Naive thymus-derived CD4-positive, alpha-beta T cell (primary cell): Measurements from ENCODE around the gene PTPRQ. TPM values are rescaled to one million over a fixed set of nuclear protein-coding genes. Genes with fewer than 3 reads are reported as not detected.

Source experiments
- ATAC-seq: fragments of 150-1000 bp; cut with Tn5 transposase; 2 replicates; pipeline ENCODE4 v1.10.0; 2021; ENCODE audit warnings: mild to moderate bottlenecking, moderate library complexity
- CTCF ChIA-PET: fragments of 350-600 bp; sonication (Branson Sonifier 250); formaldehyde crosslinking; loops from one replicate; lab custom pipeline; 2021; ENCODE audit warnings: antibody characterized with exemption; lab: Charles Lee
- POLR2A ChIA-PET: fragments of 350-600 bp; sonication (Branson Sonifier 250); formaldehyde crosslinking; loops from one replicate; lab custom pipeline; 2021; ENCODE audit warnings: antibody characterized with exemption, inconsistent platforms; lab: Charles Lee
- DNase-seq, 9 donors: peaks; one replicate each; pipeline versions ENCODE4 v3.0.0 to v3.0.0-alpha.2; 2020 to 2022; ENCODE audit warnings: mixed read lengths in 1 of 9
- H3K27ac ChIP-seq: one replicate; pipeline ENCODE4 v1.7.0; 2013; ENCODE audit warnings: mild to moderate bottlenecking, low read depth, low read length, moderate library complexity
- H3K27me3 ChIP-seq, 2 donors: one replicate each; pipeline ENCODE4 v1.7.0; 2013; ENCODE audit warnings: low read length in 2 of 2, mild to moderate bottlenecking in 2 of 2, moderate library complexity in 2 of 2; ENCODE audit not compliant: control insufficient read depth in 2 of 2, insufficient read depth in 2 of 2
- H3K36me3 ChIP-seq, 3 experiments: 1 replicate in 2 of 3; 2 replicates in 1 of 3; pipeline ENCODE4 v1.7.0; 2013; ENCODE audit warnings: low read length in 3 of 3, mild to moderate bottlenecking in 3 of 3, moderate library complexity in 1 of 3; ENCODE audit not compliant: insufficient read depth in 3 of 3, control insufficient read depth in 2 of 3
- H3K4me1 ChIP-seq, 2 donors: one replicate each; pipeline ENCODE4 v1.7.0; 2013; ENCODE audit warnings: low read length in 2 of 2, mild to moderate bottlenecking in 2 of 2, moderate library complexity in 1 of 2; ENCODE audit not compliant: control insufficient read depth in 2 of 2, insufficient read depth in 2 of 2
- H3K4me3 ChIP-seq: 2 replicates; pipeline ENCODE4 v1.7.0; 2013; ENCODE audit warnings: mild to moderate bottlenecking, low read length
- H3K9me3 ChIP-seq, 3 experiments: 1 replicate in 2 of 3; 2 replicates in 1 of 3; pipeline ENCODE4 v1.7.0; 2013; ENCODE audit warnings: low read length in 3 of 3; ENCODE audit not compliant: control insufficient read depth in 2 of 3
- H3K27ac Mint-ChIP-seq, 9 donors: one replicate each; pipeline ENCODE4 v1.8.0; 2020 to 2022; ENCODE audit warnings: mixed read lengths in 9 of 9, mild to moderate bottlenecking in 8 of 9, moderate library complexity in 5 of 9, inconsistent platforms in 2 of 9
- H3K27me3 Mint-ChIP-seq, 5 donors: one replicate each; pipeline ENCODE4 v1.8.0; 2021 to 2022; ENCODE audit warnings: mixed read lengths in 5 of 5, mild to moderate bottlenecking in 1 of 5
- H3K36me3 Mint-ChIP-seq, 5 donors: one replicate each; pipeline ENCODE4 v1.8.0; 2020 to 2022; ENCODE audit warnings: mixed read lengths in 5 of 5, mild to moderate bottlenecking in 3 of 5, inconsistent platforms in 1 of 5
- H3K4me1 Mint-ChIP-seq, 7 donors: one replicate each; pipeline ENCODE4 v1.8.0; 2020 to 2022; ENCODE audit warnings: mixed read lengths in 7 of 7, mild to moderate bottlenecking in 3 of 7, inconsistent platforms in 1 of 7
- H3K4me3 Mint-ChIP-seq, 10 donors: one replicate each; pipeline ENCODE4 v1.8.0; 2020 to 2022; ENCODE audit warnings: mild to moderate bottlenecking in 10 of 10, mixed read lengths in 10 of 10, moderate library complexity in 6 of 10, inconsistent platforms in 2 of 10
- H3K9me3 Mint-ChIP-seq, 11 donors: one replicate each; pipeline ENCODE4 v1.8.0; 2020 to 2022; ENCODE audit warnings: mixed read lengths in 11 of 11, mild to moderate bottlenecking in 4 of 11, inconsistent platforms in 1 of 11, moderate library complexity in 1 of 11
- intact Hi-C, 2 donors: fragments of 100-400 bp; cut with micrococcal nuclease; formaldehyde crosslinking; loops; one replicate each; pipeline ENCODE4 v1.15.1; 2023
- polyA plus RNA-seq, 2 donors: library from polyadenylated mRNA; unstranded; fragments of 300-500 nt; fragmentation: Illumina TruSeq; gene quantifications; one replicate each; pipeline ENCODE4 v1.2.3, GENCODE V29; 2021
- total RNA-seq, 6 experiments: library from RNA in 5 of 6; stranded (reverse) in 5 of 6; gene quantifications; 1 replicate in 5 of 6; 2 replicates in 1 of 6; pipeline ENCODE4 v1.2.3 and lab custom pipeline; 2021 to 2026

The PTPRQ gene
- total and polyA plus RNA-seq, 7 experiments from 2014 or later: not detected

DNA sequence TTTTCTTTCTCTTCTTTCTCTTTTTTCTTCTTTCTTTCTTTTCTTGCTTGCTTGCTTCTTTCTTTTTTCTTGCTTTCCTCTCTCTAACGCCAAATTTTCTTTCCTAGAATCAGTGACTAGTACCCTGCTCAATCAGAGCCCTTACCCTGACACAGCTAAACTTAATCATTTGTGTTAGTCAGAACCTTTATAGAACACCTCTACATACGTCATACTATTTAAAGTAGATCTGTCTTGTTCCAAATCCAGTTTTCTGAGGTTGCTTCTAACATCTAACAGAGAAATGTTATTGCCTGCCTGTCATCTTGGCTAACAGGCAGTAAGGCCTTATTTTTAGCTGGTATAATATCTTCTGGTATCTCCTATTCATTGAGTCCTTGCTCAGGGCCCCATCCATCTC is 197.9 kb downstream of the PTPRQ start:
- no peak for DNase-seq
- Mint-ChIP-seq H3K36me3 (peaks cover 0 to 7% (median 0%) of the 10 kb centered on the region in 5 donors), H3K27ac (no peak overlapping the region), H3K4me3 (peak overlapping the region in 1 of 10 donors; percentile 2), H3K4me1 (peaks cover 0 to 2% (median 0%) of the 10 kb centered on the region in 7 donors), H3K27me3 (no peaks in the 10 kb centered on the region), H3K9me3 (peaks cover 0 to 16% (median 6%) of the 10 kb centered on the region in 11 donors)
- Histone ChIP-seq H3K27ac (no peak overlapping the region), H3K4me1 (no peaks in the 10 kb centered on the region), H3K36me3 (no peaks in the 10 kb centered on the region), H3K27me3 (no peaks in the 10 kb centered on the region), H3K9me3 (no peaks in the 10 kb centered on the region), H3K4me3 (no peak overlapping the region)
- no peak for ATAC-seq
- POLR2A ChIA-PET: no interaction called here
- intact Hi-C loops: no loop called here
- CTCF ChIA-PET: no interaction called here

DNA sequence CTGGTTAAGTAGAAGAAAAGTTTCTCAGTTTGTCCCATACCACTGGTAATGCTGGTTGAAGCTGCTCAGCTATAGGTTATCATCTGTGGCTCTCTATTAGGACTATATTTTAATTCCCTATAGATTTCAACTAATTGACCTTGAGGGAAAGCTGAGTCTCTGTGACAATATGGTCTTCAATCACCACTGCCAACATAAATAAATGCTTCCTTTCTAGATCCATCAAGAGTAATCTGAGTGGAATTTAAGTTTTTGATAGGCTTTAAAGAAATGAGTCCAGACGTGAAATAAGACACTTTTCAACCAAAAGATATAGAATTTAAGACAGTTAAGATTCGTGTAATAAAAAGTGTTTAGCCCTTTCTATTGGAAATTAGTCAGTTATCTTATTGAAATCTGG is 199.9 kb downstream of the PTPRQ start:
- no peak for DNase-seq
- Histone ChIP-seq H3K27ac (no peak overlapping the region), H3K27me3 (no peaks in the 10 kb centered on the region), H3K9me3 (no peaks in the 10 kb centered on the region), H3K36me3 (no peaks in the 10 kb centered on the region), H3K4me3 (no peak overlapping the region), H3K4me1 (no peaks in the 10 kb centered on the region)
- peaks cover 0 to 2% (median 0%) of the 10 kb centered on the region in 7 donors for H3K4me1 Mint-ChIP-seq
- peaks cover 0 to 7% (median 0%) of the 10 kb centered on the region in 5 donors for H3K36me3 Mint-ChIP-seq
- ChIA-PET CTCF (no interaction called here), POLR2A (no interaction called here)
- no peaks in the 10 kb centered on the region for H3K27me3 Mint-ChIP-seq
- intact Hi-C loops: no loop called here
- H3K4me3 Mint-ChIP-seq: no peak overlapping the region
- peaks cover 0 to 10% (median 6%) of the 10 kb centered on the region in 11 donors for H3K9me3 Mint-ChIP-seq
- H3K27ac Mint-ChIP-seq: no peak overlapping the region
- ATAC-seq: no peak

GRCh38 chr12:80648881-80649280 is 204.8 kb downstream of the PTPRQ start:
- H3K4me1 Mint-ChIP-seq: peaks cover 0 to under 1% (median 0%) of the 10 kb centered on the region in 7 donors
- Histone ChIP-seq H3K27me3 (no peaks in the 10 kb centered on the region), H3K4me1 (no peaks in the 10 kb centered on the region), H3K36me3 (no peaks in the 10 kb centered on the region), H3K27ac (no peak overlapping the region), H3K9me3 (no peaks in the 10 kb centered on the region), H3K4me3 (no peak overlapping the region)
- intact Hi-C loops: no loop called here
- H3K9me3 Mint-ChIP-seq: peaks cover 0 to 2% (median 0%) of the 10 kb centered on the region in 11 donors
- no peaks in the 10 kb centered on the region for H3K36me3 Mint-ChIP-seq
- ChIA-PET POLR2A (no interaction called here), CTCF (no interaction called here)
- no peak overlapping the region for H3K4me3 Mint-ChIP-seq
- no peak overlapping the region for H3K27ac Mint-ChIP-seq
- H3K27me3 Mint-ChIP-seq: no peaks in the 10 kb centered on the region
- ATAC-seq (no peak), DNase-seq (no peak)

DNA sequence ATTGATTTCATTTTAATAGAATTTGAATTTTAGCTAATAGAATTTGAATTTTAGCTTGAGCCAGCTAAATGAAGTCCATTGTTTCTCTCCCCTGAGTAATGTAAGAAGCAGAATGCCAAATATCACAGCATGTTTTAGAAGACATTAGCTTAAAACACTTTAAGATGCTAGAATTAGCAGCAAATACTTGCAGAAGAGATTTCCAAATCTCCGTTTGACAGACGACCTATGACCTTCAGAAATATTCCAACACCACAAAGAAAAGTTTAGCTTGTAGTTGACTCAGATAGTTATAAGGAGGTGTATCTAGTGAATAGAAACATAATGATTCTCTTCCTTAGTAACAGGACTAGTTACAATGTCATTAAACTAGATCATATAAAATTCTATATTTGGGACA is 211.7 kb downstream of the PTPRQ start:
- H3K27ac ChIP-seq: no peak overlapping the region
- ChIA-PET POLR2A (no interaction called here), CTCF (no interaction called here)
- no peaks in the 10 kb centered on the region for H3K36me3 ChIP-seq
- DNase-seq (no peak), ATAC-seq (no peak)
- Mint-ChIP-seq H3K27me3 (no peaks in the 10 kb centered on the region), H3K4me3 (no peak overlapping the region), H3K9me3 (peaks cover 0 to 5% (median 0%) of the 10 kb centered on the region in 11 donors), H3K36me3 (no peaks in the 10 kb centered on the region), H3K27ac (no peak overlapping the region), H3K4me1 (peaks cover 0 to 1% (median 0%) of the 10 kb centered on the region in 7 donors)
- intact Hi-C loops: no loop called here
- H3K4me3 ChIP-seq: no peak overlapping the region
- no peaks in the 10 kb centered on the region for H3K27me3 ChIP-seq
- H3K9me3 ChIP-seq: no peaks in the 10 kb centered on the region
- H3K4me1 ChIP-seq: no peaks in the 10 kb centered on the region

DNA sequence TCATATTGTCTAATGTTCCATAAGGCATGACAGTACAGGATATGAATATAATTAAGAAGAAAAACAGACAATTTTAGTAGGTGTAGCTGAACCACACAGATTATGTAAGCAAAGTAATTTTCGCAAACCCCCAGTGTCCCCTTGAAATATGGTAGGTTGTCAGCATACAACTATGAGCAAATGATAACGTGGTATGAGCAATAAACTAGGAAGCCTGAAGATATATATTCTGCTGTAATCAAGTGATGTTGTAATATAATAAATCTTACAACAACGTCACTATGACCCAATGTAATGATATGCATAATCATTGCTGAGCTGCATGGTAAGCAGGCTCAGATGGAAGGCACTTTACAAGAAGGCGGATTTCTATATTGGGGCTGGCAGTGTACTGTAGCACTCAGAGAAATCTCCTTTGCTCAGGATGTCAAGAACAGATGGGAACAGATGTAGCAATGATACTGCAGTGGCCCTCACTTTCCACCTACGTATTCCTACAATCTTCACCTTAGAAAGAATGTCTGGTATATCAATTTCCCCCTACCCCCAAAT is 215.6 kb downstream of the PTPRQ start:
- no peaks in the 10 kb centered on the region for H3K4me1 Mint-ChIP-seq
- DNase-seq (no peak), ATAC-seq (no peak)
- H3K27me3 ChIP-seq: no peaks in the 10 kb centered on the region
- H3K36me3 Mint-ChIP-seq: no peaks in the 10 kb centered on the region
- no peak overlapping the region for H3K4me3 ChIP-seq
- peaks cover 0 to 5% (median 0%) of the 10 kb centered on the region in 11 donors for H3K9me3 Mint-ChIP-seq
- ChIA-PET POLR2A (no interaction called here), CTCF (no interaction called here)
- intact Hi-C loops: no loop called here
- no peaks in the 10 kb centered on the region for H3K9me3 ChIP-seq
- H3K36me3 ChIP-seq: no peaks in the 10 kb centered on the region
- no peaks in the 10 kb centered on the region for H3K4me1 ChIP-seq
- H3K27ac Mint-ChIP-seq: no peak overlapping the region
- H3K27me3 Mint-ChIP-seq: no peaks in the 10 kb centered on the region
- no peak overlapping the region for H3K27ac ChIP-seq
- no peak overlapping the region for H3K4me3 Mint-ChIP-seq

DNA sequence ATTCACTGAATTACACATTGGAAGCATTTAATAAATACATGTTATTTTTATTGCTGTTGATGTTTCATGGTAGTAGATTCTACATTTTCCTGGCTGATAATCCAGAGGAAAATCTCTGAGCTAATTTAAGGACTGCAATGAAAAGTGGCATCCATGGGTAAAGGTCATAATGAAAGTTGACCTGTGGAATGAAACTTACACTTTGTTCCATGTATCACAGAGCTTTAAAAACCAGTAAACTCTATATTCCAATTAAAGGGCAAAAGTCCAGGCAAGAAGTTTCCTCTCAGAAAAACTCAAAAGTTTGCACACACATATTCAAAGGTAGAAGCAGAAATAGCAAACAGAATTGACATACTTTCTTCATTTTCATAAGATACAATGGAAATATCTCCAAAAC is 218.6 kb downstream of the PTPRQ start:
- ATAC-seq: no peak

GRCh38 chr12:80670214-80670613 is 226.2 kb downstream of the PTPRQ start:
- no peak overlapping the region for H3K4me3 Mint-ChIP-seq

More for the DNA sequence above, 218.6 kb downstream of the PTPRQ start:
- Mint-ChIP-seq H3K36me3 (no peaks in the 10 kb centered on the region), H3K4me3 (no peak overlapping the region), H3K27ac (no peak overlapping the region), H3K4me1 (no peaks in the 10 kb centered on the region), H3K27me3 (no peaks in the 10 kb centered on the region), H3K9me3 (peaks cover 0 to 10% (median 0%) of the 10 kb centered on the region in 11 donors)
- Histone ChIP-seq H3K4me1 (no peaks in the 10 kb centered on the region), H3K27me3 (no peaks in the 10 kb centered on the region), H3K36me3 (no peaks in the 10 kb centered on the region), H3K9me3 (no peaks in the 10 kb centered on the region), H3K27ac (no peak overlapping the region), H3K4me3 (no peak overlapping the region)
- intact Hi-C loops: no loop called here
- DNase-seq: no peak
- ChIA-PET CTCF (no interaction called here), POLR2A (no interaction called here)

More at GRCh38 chr12:80670214-80670613, 226.2 kb downstream of the PTPRQ start:
- Mint-ChIP-seq H3K27ac (no peak overlapping the region), H3K27me3 (no peaks in the 10 kb centered on the region), H3K36me3 (no peaks in the 10 kb centered on the region), H3K4me1 (no peaks in the 10 kb centered on the region), H3K9me3 (peaks cover 0 to 26% (median 0%) of the 10 kb centered on the region in 11 donors)
- Histone ChIP-seq H3K36me3 (no peaks in the 10 kb centered on the region), H3K27me3 (no peaks in the 10 kb centered on the region), H3K4me1 (no peaks in the 10 kb centered on the region), H3K9me3 (no peaks in the 10 kb centered on the region), H3K4me3 (no peak overlapping the region), H3K27ac (no peak overlapping the region)
- ChIA-PET CTCF (no interaction called here), POLR2A (no interaction called here)
- ATAC-seq (no peak), DNase-seq (no peak)
- intact Hi-C loops: no loop called here
